SU-DHL-6 (cell line): ENCODE data around the gene OR6V1.

Experiments used
- CTCF ChIP-seq: fragments of 200-600 bp; sonication (generic); IDR thresholded peaks from one replicate; pipeline ENCODE4 v1.5.1; 2017; ENCODE audit warnings: antibody characterized with exemption, mild to moderate bottlenecking, low read length, moderate library complexity; ENCODE audit not compliant: insufficient read depth, poor library complexity, severe bottlenecking
- EZH2phosphoT487 ChIP-seq: fragments of 200-600 bp; sonication (generic), shearing (Covaris generic); conservative IDR thresholded peaks from 2 replicates; pipeline ENCODE4 v1.6.1; 2018; ENCODE audit warnings: mild to moderate bottlenecking, antibody characterized with exemption, low read length, moderate library complexity, mixed read lengths

- no peak for TF ChIP-seq CTCF
- no peak for TF ChIP-seq EZH2phosphoT487
Observed at GRCh38 chr7:143002898-143003297, 49.2 kb upstream of the OR6V1 start.
